Neuron (in vitro differentiated cells): ENCODE data around the gene NUP214.
"Not testable (repeated sequence)": the region's sequence is repeated elsewhere in the genome, so short reads cannot be mapped to it uniquely, and the experiment has no call there.

Experiments used
- H2AFZ ChIP-seq: one replicate; pipeline ENCODE4 v1.6.1; 2013; ENCODE audit warnings: low read depth, mild to moderate bottlenecking, inconsistent platforms, low read length, moderate library complexity
- H3K27me3 ChIP-seq: one replicate; pipeline ENCODE4 v1.6.1; 2013; ENCODE audit warnings: low read length; ENCODE audit not compliant: insufficient read depth
- H3K36me3 ChIP-seq: one replicate; pipeline ENCODE4 v1.6.1; 2013; ENCODE audit warnings: low read length; ENCODE audit not compliant: insufficient read depth
- H3K4me1 ChIP-seq: one replicate; pipeline ENCODE4 v1.6.1; 2013; ENCODE audit warnings: low read length; ENCODE audit not compliant: insufficient read depth
- H3K4me3 ChIP-seq: 2 replicates; pipeline ENCODE4 v1.5.1; 2013; ENCODE audit warnings: mild to moderate bottlenecking, low read length, moderate library complexity
- H3K9me3 ChIP-seq: one replicate; pipeline ENCODE4 v1.6.1; 2013; ENCODE audit warnings: low read length

The NUP214 gene

GRCh38 chr9:131244331-131244730 is 118.9 kb downstream of the NUP214 start:
- not testable (repeated sequence) for H3K36me3 ChIP-seq, H2AFZ ChIP-seq, H3K27me3 ChIP-seq, H3K4me1 ChIP-seq, H3K4me3 ChIP-seq, H3K9me3 ChIP-seq

GRCh38 chr9:131246618-131247017 is 121.2 kb downstream of the NUP214 start:
- Histone ChIP-seq H3K36me3 (no peaks in the 10 kb centered on the region), H3K27me3 (no peaks in the 10 kb centered on the region), H2AFZ (no peak overlapping the region)

GRCh38 chr9:131252120-131252519 is 126.7 kb downstream of the NUP214 start:
- no peak overlapping the region for H3K4me3 ChIP-seq
- no peaks in the 10 kb centered on the region for H3K9me3 ChIP-seq
- no peaks in the 10 kb centered on the region for H3K27me3 ChIP-seq
- H3K36me3 ChIP-seq = no peaks in the 10 kb centered on the region
- H2AFZ ChIP-seq = no peak overlapping the region
- H3K4me1 ChIP-seq = peaks cover 3% of the 10 kb centered on the region

More at GRCh38 chr9:131246618-131247017, 121.2 kb downstream of the NUP214 start:
- no peaks in the 10 kb centered on the region for H3K9me3 ChIP-seq
- no peaks in the 10 kb centered on the region for H3K4me1 ChIP-seq
- H3K4me3 ChIP-seq = no peak overlapping the region

- Histone ChIP-seq H3K36me3 (no peaks in the 10 kb centered on the region), H3K4me3 (no peak overlapping the region), H2AFZ (peak overlapping the region; percentile 6), H3K9me3 (no peaks in the 10 kb centered on the region), H3K27me3 (no peaks in the 10 kb centered on the region), H3K4me1 (peaks cover 3% of the 10 kb centered on the region)
Observed at GRCh38 chr9:131253891-131254491, 128.6 kb downstream of the NUP214 start.

- peaks cover 3% of the 10 kb centered on the region for H3K4me1 ChIP-seq
- no peak overlapping the region for H2AFZ ChIP-seq
- H3K27me3 ChIP-seq = no peaks in the 10 kb centered on the region
- no peaks in the 10 kb centered on the region for H3K36me3 ChIP-seq
- H3K9me3 ChIP-seq = no peaks in the 10 kb centered on the region
- H3K4me3 ChIP-seq = no peak overlapping the region
Observed at GRCh38 chr9:131254626-131255025, 129.2 kb downstream of the NUP214 start.

- H2AFZ ChIP-seq = no peak overlapping the region
- H3K4me1 ChIP-seq = peaks cover 3% of the 10 kb centered on the region
- H3K4me3 ChIP-seq = no peak overlapping the region
- no peaks in the 10 kb centered on the region for H3K9me3 ChIP-seq
- H3K36me3 ChIP-seq = no peaks in the 10 kb centered on the region
- no peaks in the 10 kb centered on the region for H3K27me3 ChIP-seq
Observed at GRCh38 chr9:131255676-131256197, 130.4 kb downstream of the NUP214 start.

GRCh38 chr9:131257266-131258025 is 132.1 kb downstream of the NUP214 start:
- no peak overlapping the region for H2AFZ ChIP-seq

GRCh38 chr9:131258186-131258585 is 132.8 kb downstream of the NUP214 start:
- H3K9me3 ChIP-seq = no peaks in the 10 kb centered on the region
- H3K4me3 ChIP-seq = no peak overlapping the region
- no peak overlapping the region for H2AFZ ChIP-seq
- no peaks in the 10 kb centered on the region for H3K36me3 ChIP-seq
- peaks cover 3% of the 10 kb centered on the region for H3K4me1 ChIP-seq
- H3K27me3 ChIP-seq = no peaks in the 10 kb centered on the region

More at GRCh38 chr9:131257266-131258025, 132.1 kb downstream of the NUP214 start:
- Histone ChIP-seq H3K27me3 (no peaks in the 10 kb centered on the region), H3K4me3 (no peak overlapping the region), H3K36me3 (no peaks in the 10 kb centered on the region), H3K9me3 (no peaks in the 10 kb centered on the region), H3K4me1 (peaks cover 3% of the 10 kb centered on the region)

GRCh38 chr9:131258698-131259431 is 133.5 kb downstream of the NUP214 start:
- Histone ChIP-seq H3K4me1 (peaks cover 3% of the 10 kb centered on the region), H3K27me3 (no peaks in the 10 kb centered on the region), H3K4me3 (no peak overlapping the region), H3K36me3 (no peaks in the 10 kb centered on the region), H2AFZ (no peak overlapping the region), H3K9me3 (no peaks in the 10 kb centered on the region)

- Histone ChIP-seq H3K27me3 (no peaks in the 10 kb centered on the region), H3K36me3 (no peaks in the 10 kb centered on the region), H2AFZ (no peak overlapping the region), H3K4me1 (no peaks in the 10 kb centered on the region), H3K9me3 (no peaks in the 10 kb centered on the region), H3K4me3 (no peak overlapping the region)
Observed at GRCh38 chr9:131259432-131259898, 134.1 kb downstream of the NUP214 start.

GRCh38 chr9:131259916-131260597 is 134.7 kb downstream of the NUP214 start:
- Histone ChIP-seq H3K36me3 (no peaks in the 10 kb centered on the region), H2AFZ (no peak overlapping the region), H3K27me3 (no peaks in the 10 kb centered on the region), H3K4me1 (no peaks in the 10 kb centered on the region), H3K9me3 (no peaks in the 10 kb centered on the region), H3K4me3 (no peak overlapping the region)

GRCh38 chr9:131260751-131261452 is 135.5 kb downstream of the NUP214 start:
- H3K9me3 ChIP-seq = no peaks in the 10 kb centered on the region
- no peaks in the 10 kb centered on the region for H3K27me3 ChIP-seq
- no peak overlapping the region for H2AFZ ChIP-seq
- H3K36me3 ChIP-seq = no peaks in the 10 kb centered on the region
- no peaks in the 10 kb centered on the region for H3K4me1 ChIP-seq
- no peak overlapping the region for H3K4me3 ChIP-seq
